Gastrocnemius medialis (tissue), 4 donors: ENCODE measurements around the gene ATF6.

Experiments used
- CTCF ChIP-seq, 5 experiments: fragments of 450-650 bp in 3 of 5; fragments of 200-600 bp in 2 of 5; sonication (generic) in 2 of 5; IDR thresholded peaks in 4 of 5; conservative IDR thresholded peaks in 1 of 5; 1 replicate in 4 of 5; 2 replicates in 1 of 5; pipeline ENCODE4 v1.5.1; 2016 to 2019; ENCODE audit warnings: antibody characterized with exemption in 5 of 5, mild to moderate bottlenecking in 3 of 5, moderate library complexity in 3 of 5
- POLR2A ChIP-seq, 2 donors: fragments of 450-650 bp; IDR thresholded peaks; one replicate each; pipeline ENCODE4 v1.6.1; 2017; ENCODE audit warnings: antibody characterized with exemption in 2 of 2, mild to moderate bottlenecking in 2 of 2, moderate library complexity in 2 of 2

GRCh38 chr1:161787355-161787754 lies 21.2 kb downstream of the ATF6 start:
- TF ChIP-seq CTCF (IDR thresholded peaks at IDR 0.05 in 4 of 5, conservative IDR thresholded peaks at IDR 0.05 in 1 of 5) (no peak), POLR2A (IDR thresholded peaks at IDR 0.05) (no peak)
